GM23248 (cell line): ENCODE measurements around the gene COL27A1.
"Not testable (repeated sequence)": the region's sequence is repeated elsewhere in the genome, so short reads cannot be mapped to it uniquely, and the experiment has no call there.

ENCODE experiments used
- EZH2 ChIP-seq: fragments of 200-600 bp; sonication (generic); IDR thresholded peaks from 2 replicates; pipeline ENCODE4 v1.6.1; 2018; ENCODE audit warnings: antibody characterized with exemption, mild to moderate bottlenecking; ENCODE audit not compliant: insufficient read depth, poor library complexity, severe bottlenecking
- EZH2phosphoT487 ChIP-seq: fragments of 200-600 bp; sonication (generic); IDR thresholded peaks from 2 replicates; pipeline ENCODE4 v1.6.1; 2018; ENCODE audit warnings: antibody characterized with exemption, moderate library complexity, mild to moderate bottlenecking, low read depth; ENCODE audit not compliant: insufficient read depth

GRCh38 chr9:114329625-114330022, 174.3 kb downstream of the COL27A1 start, which contains the start of gene ORM2:
- TF ChIP-seq EZH2phosphoT487, EZH2: not testable (repeated sequence)
